Glutamatergic neuron (in vitro differentiated cells): ENCODE measurements around the gene L2HGDH. TPM values are rescaled to one million over a fixed set of nuclear protein-coding genes. Genes with fewer than 3 reads are reported as not detected.

Source experiments
- DNase-seq: peaks from one replicate; pipeline ENCODE4 v3.0.0; 2022
- H3K27ac Mint-ChIP-seq: one replicate; pipeline ENCODE4 v1.8.0; 2020; ENCODE audit warnings: mild to moderate bottlenecking, mixed read lengths, inconsistent platforms; ENCODE audit not compliant: unreplicated experiment
- H3K27me3 Mint-ChIP-seq: one replicate; pipeline ENCODE4 v1.8.0; 2020; ENCODE audit warnings: mild to moderate bottlenecking, moderate library complexity, mixed read lengths, inconsistent platforms; ENCODE audit not compliant: unreplicated experiment
- H3K36me3 Mint-ChIP-seq: one replicate; pipeline ENCODE4 v1.8.0; 2020; ENCODE audit warnings: mild to moderate bottlenecking, mixed read lengths, inconsistent platforms; ENCODE audit not compliant: unreplicated experiment
- H3K4me1 Mint-ChIP-seq: one replicate; pipeline ENCODE4 v1.8.0; 2020; ENCODE audit warnings: mild to moderate bottlenecking, low read depth, mixed read lengths, inconsistent platforms; ENCODE audit not compliant: unreplicated experiment
- H3K4me3 Mint-ChIP-seq: one replicate; pipeline ENCODE4 v1.8.0; 2020; ENCODE audit warnings: mild to moderate bottlenecking, mixed read lengths, inconsistent platforms; ENCODE audit not compliant: unreplicated experiment
- H3K9me3 Mint-ChIP-seq: one replicate; pipeline ENCODE4 v1.8.0; 2020; ENCODE audit warnings: mild to moderate bottlenecking, moderate library complexity, mixed read lengths, inconsistent platforms; ENCODE audit not compliant: unreplicated experiment
- CTCF ChIP-seq: fragments of 200-600 bp; sonication (generic); IDR thresholded peaks from one replicate; pipeline ENCODE4 v1.5.0; 2021; ENCODE audit not compliant: partially characterized antibody, unreplicated experiment
- total RNA-seq: library from RNA; stranded (reverse); fragmentation: NEBNext Ultra II Directional; extraction: Animal tissue kit (Norgen Biotek cat#: 25700); gene quantifications from one replicate; pipeline ENCODE4 v1.2.1, GENCODE V29; 2021; ENCODE audit not compliant: unreplicated experiment

L2HGDH gene
- total RNA-seq, 1 donor from 2014 or later, result 6.7 TPM

DNA sequence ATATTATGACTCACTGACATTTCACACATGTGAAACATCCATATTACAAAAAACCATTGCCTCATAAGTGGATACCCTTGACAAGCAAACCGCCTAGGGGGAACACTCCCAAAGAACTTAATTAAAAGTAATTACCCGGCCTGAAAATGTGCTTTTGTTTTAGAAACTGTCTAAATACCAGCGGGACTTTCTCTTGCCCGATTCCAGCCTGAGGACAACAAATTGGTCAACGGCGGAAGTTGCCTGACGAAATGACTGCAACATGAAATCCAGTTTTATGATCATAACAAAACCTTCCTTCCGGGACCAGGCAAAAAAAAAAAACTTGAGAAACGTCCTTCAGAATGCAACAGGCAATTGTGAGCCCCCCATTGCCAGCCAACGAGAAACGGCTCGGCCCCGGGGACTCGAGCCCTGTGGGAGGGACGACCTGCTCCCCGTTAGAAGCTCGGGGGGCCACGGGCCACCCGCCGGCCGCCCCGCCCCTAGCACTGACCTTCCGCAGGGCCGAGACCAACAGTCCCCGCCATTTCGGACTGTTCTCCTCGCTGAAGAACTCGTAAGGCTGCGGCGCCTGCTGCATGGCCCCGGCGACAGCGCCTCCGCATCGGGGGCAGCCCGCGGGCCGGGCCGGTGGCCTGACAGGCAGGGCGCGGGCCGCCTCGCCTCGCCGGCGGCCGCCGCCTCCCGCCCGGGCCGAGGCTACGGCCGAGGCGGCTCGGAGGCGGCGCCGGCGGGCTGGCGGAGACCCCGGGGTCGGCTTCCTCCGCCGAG, 81.1 kb downstream of the L2HGDH start:
- H3K36me3 Mint-ChIP-seq, result peaks cover 7% of the 10 kb centered on the region
- TF ChIP-seq CTCF, result no peak
- H3K4me1 Mint-ChIP-seq, result peaks cover 16% of the 10 kb centered on the region
- H3K27ac Mint-ChIP-seq, result peak overlapping the region; percentile 93
- peak; percentile 61 for DNase-seq
- peaks cover 3% of the 10 kb centered on the region for H3K27me3 Mint-ChIP-seq
- peak overlapping the region; percentile 99 for H3K4me3 Mint-ChIP-seq
- peaks cover 12% of the 10 kb centered on the region for H3K9me3 Mint-ChIP-seq

- H3K4me1 Mint-ChIP-seq, result peaks cover 16% of the 10 kb centered on the region
- no peak for DNase-seq
- TF ChIP-seq CTCF, result no peak
- peak overlapping the region; percentile 99 for H3K4me3 Mint-ChIP-seq
- peaks cover 3% of the 10 kb centered on the region for H3K27me3 Mint-ChIP-seq
- H3K27ac Mint-ChIP-seq, result peak overlapping the region; percentile 93
- peaks cover 12% of the 10 kb centered on the region for H3K9me3 Mint-ChIP-seq
- peaks cover 7% of the 10 kb centered on the region for H3K36me3 Mint-ChIP-seq
These were observed 81.7 kb downstream of the L2HGDH start for GRCh38 chr14:50230401-50230700.

DNA sequence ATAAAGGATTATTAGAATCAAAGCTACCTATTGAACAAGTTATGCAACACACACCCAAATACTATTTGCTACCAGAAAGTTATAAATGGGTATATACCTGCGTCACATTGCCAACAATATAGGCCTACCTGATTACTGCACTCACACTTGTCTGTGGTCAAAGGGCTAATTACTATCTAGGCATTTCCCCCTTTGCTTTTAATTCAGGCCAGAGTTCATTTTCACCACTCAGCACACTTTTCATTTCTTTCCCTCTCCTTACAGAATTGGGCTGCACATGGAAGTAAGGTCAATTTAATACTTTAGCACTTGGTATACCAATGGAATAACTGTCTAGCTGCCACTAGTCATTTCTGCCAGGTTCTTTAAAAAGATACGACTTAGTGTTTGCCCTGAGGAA, 82.3 kb downstream of the L2HGDH start:
- TF ChIP-seq CTCF, result no peak
- H3K27ac Mint-ChIP-seq, result no peak overlapping the region
- H3K36me3 Mint-ChIP-seq, result peaks cover 7% of the 10 kb centered on the region
- H3K27me3 Mint-ChIP-seq, result peaks cover 3% of the 10 kb centered on the region
- peak overlapping the region; percentile 99 for H3K4me3 Mint-ChIP-seq
- H3K4me1 Mint-ChIP-seq, result peaks cover 16% of the 10 kb centered on the region
- H3K9me3 Mint-ChIP-seq, result peaks cover 12% of the 10 kb centered on the region
- DNase-seq, result no peak

DNA sequence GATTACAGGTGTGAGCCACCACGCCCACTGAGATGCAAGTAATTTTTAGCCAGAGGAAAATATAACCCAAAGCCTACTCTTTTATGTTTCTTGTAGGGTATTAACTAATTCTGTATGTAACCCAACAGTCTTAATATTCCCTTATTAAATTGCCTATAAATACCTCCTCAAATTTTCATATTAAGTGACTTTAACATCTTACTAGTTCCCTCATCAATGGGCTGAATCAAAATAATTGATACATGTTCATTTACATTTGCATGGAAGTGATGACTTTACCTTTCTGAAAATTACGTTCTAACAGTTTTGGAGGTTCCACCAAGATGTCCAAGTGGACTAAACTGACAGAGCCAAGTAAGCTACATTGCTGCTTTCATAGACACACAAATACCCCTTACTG, 83.7 kb downstream of the L2HGDH start:
- Mint-ChIP-seq H3K27me3 (peaks cover 3% of the 10 kb centered on the region), H3K27ac (no peak overlapping the region), H3K9me3 (peaks cover 12% of the 10 kb centered on the region), H3K36me3 (peaks cover 7% of the 10 kb centered on the region), H3K4me1 (peaks cover 16% of the 10 kb centered on the region), H3K4me3 (no peak overlapping the region)
- TF ChIP-seq CTCF, result no peak
- DNase-seq, result no peak

DNA sequence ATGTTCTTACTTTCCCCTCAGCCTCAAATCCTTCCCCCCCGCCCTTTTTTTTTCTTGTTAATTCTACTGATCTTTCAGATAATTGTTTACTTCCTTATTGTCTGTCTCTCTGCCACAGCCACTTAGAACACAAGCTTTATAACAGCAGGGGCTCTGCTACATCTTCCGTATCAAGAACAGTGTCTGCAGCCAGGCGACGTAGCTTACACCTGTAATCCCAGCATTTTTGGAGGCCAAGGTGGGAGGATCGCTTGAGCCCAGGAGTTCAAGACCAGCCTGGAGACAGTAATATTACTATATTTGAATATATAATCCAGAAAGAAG, 86.1 kb downstream of the L2HGDH start:
- Mint-ChIP-seq H3K27ac (no peak overlapping the region), H3K36me3 (peaks cover 7% of the 10 kb centered on the region), H3K4me1 (peaks cover 19% of the 10 kb centered on the region), H3K27me3 (no peaks in the 10 kb centered on the region), H3K4me3 (no peak overlapping the region), H3K9me3 (peaks cover 7% of the 10 kb centered on the region)
- no peak for TF ChIP-seq CTCF
- no peak for DNase-seq
